Heart left ventricle (tissue), 13 donors: Measurements from ENCODE around the gene PARD3B.

ENCODE experiments used
- CTCF ChIP-seq, 12 donors: fragments of 200-600 bp; sonication (generic) in 4 of 12; IDR thresholded peaks; one replicate each; pipeline versions ENCODE4 v1.5.0 to v1.8.0; 2018 to 2022; ENCODE audit warnings: antibody characterized with exemption in 12 of 12, mild to moderate bottlenecking in 5 of 12
- POLR2A ChIP-seq, 2 donors: fragments of 450-650 bp; IDR thresholded peaks; one replicate each; pipeline ENCODE4 v1.6.1; 2017; ENCODE audit warnings: antibody characterized with exemption in 2 of 2, mild to moderate bottlenecking in 2 of 2, moderate library complexity in 2 of 2
- donor health status: ischemic (EF 13 %, LVEDD 7.1; RV severe dilation, severe dysfunction).
- donor health status: DM: no; HTN: yes; CAD: no.
- donor health status: DM: no; HTN: no; CAD: no.
- donor health status: ischemic (EF 25% LVEDD 6.9; RV normal size, moderate dysfunction).
- donor health status: ischemic (EF 25% LVEDD 5.7; RV mildly dilated, moderate dysfunction).
- donor health status: ischemic (EF 35%, LVEDD 5.7; RV mildly dilated, moderate dysfunction).
- donor health status: nonischemic (EF 11% LVEDD 7.7; RV severe dilation, severe dysfunction).
- donor health status: DM: yes; HTN: yes; CAD: no.
- donor health status: PGD.
- donor health status: ischemic (EF 29% LVEDD 5.4; RV normal size, mild dysfunction).
- donor health status: nonischemic (EF 23%, LVEDD 6.1; RV moderate dilation, normal function).

DNA sequence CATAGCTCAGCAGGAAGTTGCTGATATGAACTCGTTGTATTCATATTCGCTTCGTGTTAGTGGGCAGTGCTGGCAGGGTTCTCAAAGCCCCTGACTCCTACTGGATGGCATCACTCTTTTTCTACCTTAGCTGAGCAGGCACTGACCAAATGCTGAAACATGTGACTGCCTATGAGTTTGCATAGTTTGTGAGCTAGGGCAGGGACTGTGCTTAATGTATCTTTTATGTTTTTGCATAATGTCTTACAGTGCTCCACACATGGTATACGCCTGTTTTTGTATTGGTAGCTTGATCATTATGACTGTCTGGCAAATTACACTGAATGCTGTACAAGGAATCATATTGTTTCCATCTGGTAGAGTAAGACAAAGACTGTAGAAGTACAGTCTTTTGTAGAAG lies 305.3 kb downstream of the PARD3B start:
- TF ChIP-seq CTCF (IDR thresholded peaks at IDR 0.05) = no peak
- no peak for TF ChIP-seq POLR2A (IDR thresholded peaks at IDR 0.05)
